ENCODE results near the gene SHC3.

Gene SHC3

DNA sequence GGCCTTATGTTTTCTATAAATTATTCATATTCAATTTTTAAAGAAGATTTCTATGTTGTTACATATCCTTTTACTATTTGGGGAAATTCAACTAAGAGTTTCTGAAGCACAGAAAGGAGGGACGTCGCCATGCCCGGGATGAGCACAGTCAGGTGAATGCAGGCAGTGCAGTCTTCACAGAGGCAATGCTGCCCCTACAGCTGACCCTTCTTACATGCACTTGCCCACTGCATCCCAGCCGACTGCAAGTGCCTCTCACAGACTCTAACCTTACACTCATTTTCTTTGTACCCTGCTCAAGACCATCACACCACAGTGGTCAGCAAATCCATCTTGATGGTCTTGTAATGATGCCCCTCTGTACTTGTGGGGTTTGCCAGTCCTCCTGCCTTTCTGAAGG, 73.8 kb downstream of the SHC3 start:
- no peak for DNase-seq

DNA sequence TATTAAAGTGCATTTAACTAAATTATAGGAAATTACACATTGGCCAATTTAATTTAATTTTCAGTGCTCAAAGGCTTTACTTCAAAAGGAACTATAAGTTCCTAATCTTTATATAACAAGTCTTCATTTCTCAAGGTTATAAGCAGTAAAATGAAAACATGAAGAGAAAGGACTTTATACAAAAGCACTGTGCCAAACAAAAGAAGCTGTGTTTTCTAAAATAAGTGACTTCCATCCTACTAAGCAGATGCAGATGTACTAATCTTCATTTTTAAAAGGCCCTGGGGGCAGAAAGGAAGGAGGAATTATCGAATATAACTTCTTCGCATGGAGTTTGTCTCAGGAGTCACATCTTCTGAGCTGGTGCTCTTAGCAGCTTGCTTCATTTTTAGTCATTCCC, 81.4 kb downstream of the SHC3 start:
- DNase-seq, result no peak

DNA sequence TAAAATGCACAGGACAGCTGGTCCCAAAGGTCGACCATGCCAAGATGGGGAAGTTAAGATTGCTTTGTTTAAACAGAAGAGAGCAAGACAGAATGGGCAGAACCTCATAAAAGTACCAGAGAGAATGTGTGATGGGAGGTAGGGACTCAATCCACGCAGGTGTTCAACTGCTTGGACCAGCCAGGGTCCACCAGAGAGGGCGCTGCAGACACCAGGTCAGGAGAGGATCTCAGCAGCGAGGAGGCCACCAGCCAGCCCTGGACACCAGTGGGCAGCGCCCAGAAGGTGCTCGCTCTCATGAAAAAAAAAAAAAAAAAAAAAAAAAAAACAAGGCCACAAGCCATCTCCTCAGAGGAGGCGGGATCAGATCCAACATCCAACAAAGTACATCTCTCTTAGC, 81.8 kb downstream of the SHC3 start:
- DNase-seq, result no peak

DNA sequence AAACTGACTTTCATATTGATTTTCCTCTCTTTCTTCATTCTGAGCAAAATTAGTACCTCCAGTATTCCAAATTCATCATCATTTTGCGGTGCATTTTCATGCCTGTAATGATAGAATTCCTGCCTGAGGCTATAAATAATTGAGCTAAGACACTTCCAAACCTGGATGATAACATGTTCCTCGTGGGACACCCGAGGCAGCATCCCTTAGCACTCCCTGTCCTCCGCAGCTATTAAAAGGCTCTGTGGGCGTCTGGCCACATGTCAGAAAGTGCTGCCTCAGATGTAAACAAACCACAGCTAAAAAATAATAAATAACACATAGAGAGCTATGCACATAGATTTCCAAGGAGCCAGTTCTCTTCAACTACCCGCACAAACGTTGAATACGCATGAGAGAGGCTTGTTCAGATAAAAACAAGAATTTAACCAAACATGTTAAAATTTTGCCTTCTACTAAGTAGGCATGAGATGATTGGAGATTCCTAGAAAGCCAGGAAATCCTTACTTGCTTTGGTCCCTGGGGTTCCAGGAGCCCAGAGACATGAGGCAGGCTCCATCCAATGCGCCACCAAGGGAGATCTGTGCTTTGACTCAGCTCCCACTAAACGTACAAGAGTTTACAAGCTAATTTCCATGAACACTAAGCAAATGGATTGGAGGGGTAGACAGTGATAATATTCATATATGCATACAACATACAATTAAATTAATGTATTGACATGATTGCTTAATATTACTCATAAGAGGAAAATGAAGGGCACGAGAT, 82.7 kb downstream of the SHC3 start:
- DNase-seq, result no peak

GRCh38 chr9:89093201-89093975, 85.2 kb downstream of the SHC3 start:
- DNase-seq, result no peak

DNA sequence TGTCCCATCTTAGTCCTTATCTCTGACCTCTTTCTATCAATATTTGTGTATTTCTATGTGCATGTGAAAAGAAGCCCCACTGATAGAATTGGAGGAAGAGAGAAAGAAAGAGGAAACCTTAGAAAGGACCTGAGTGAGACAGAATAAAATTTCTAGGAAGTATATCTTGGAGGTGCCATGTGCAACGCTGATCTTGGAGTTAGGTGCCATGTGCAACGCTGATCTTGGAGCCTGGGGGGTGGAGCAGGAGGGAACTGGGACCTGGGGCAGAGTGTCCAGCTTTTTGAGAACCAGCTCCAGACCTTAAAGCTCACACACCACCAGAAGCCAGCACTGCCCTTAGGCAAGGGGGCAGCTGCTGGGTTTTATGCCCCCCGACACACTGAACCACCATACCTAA, 89.4 kb downstream of the SHC3 start:
- DNase-seq, result no peak

- DNase-seq, result no peak
Observed at GRCh38 chr9:89083626-89084025, 95.0 kb downstream of the SHC3 start.

DNA sequence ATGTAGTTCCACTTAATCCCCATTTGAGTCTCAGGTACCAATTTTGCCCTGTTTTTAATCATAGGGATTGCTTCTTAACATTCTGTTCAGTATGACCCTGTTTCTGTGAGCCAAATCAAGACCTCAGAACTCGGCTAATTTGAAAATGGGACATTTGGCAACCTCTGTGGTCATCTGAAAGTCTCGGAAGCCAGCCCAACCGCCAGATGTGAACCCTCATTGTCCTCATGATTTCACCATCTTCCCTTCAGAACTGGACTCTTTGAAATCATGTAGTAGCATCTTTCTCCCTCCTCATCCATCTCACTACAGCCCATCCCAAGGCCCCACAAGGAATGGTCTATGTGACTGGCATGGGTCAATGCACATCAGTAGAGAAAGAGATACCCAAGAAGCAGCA, 98.4 kb downstream of the SHC3 start:
- DNase-seq, result no peak

DNA sequence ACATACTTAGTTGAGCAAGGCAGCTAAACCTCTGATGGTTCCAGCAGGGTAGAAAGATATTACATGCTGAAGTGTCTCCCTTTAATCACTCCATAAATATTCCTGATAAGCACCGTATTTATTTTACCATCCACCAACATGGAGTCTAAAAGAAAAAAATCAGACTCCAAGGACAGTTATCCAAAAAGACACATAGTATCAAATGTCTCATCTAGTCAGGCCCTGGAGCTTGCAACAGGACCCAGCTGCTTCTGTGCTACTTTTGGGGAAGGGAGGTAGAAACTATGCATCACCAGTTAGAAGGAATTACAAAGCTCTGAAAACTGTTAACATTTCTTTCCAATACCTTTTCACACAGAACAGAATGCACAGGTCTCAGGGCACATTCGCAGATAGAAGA, 99.2 kb downstream of the SHC3 start:
- no peak for DNase-seq

DNA sequence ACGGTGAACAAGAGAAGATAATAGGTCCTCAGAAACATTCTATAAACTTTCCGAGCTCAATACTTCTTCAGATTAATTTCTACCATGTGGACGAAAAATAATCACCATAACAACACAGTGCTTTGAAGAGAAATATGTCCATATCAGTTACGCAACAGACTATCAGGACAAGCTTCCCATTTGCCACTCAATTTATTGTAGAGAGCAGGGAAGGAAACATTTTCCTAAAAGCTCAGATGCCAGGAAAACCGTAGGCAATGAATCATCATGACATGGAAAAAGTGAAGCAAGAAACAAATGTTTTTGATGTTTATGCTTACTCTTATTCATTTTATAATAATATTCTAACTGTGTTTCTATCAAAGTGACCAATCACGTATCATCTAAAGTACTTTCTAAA, 99.8 kb downstream of the SHC3 start:
- no peak for DNase-seq

GRCh38 chr9:89078421-89078820, 100.2 kb downstream of the SHC3 start:
- no peak for DNase-seq

- no peak for DNase-seq
Observed at GRCh38 chr9:89077519-89077918, 101.1 kb downstream of the SHC3 start.

DNA sequence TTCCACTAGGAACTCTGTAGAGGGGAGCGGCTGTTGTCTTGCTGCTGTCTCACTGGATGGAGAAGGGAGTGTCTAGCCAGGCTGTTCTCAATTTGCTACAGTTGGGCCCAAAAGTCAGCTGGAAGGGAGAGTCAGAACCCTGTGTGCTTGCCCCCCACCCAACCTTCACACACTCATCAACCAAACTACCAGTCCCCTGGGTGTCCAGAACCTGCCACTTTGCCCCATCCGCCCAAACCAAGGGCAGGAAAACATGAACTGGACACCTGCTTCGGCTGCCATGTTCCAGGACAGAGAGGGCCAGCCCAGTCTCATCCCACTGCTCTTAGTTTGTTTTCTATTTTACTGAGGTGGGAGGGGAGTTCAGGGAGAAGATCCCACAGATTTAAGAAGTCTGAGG, 105.2 kb downstream of the SHC3 start:
- no peak for DNase-seq

DNA sequence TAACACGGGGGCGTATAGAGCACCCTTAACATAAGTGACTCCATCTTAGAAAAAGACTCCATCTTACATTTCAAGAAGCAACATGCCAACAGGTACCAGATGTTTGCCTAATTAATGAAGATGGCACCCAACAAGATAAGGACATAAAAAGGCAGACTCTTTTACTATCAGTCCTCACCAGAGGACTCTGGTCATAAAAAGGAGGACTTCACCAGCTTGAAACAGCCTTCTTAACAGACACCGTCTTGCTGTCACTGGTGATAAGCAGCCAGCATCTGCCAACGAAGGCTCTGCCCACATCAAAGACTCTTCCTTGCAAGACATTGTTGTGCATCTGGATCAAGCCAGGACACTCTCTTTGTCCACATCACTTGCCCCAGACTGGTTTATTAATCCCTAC, 107.0 kb downstream of the SHC3 start:
- DNase-seq, result no peak

- DNase-seq, result no peak
Observed at GRCh38 chr9:89066835-89067234, 111.8 kb downstream of the SHC3 start.

DNA sequence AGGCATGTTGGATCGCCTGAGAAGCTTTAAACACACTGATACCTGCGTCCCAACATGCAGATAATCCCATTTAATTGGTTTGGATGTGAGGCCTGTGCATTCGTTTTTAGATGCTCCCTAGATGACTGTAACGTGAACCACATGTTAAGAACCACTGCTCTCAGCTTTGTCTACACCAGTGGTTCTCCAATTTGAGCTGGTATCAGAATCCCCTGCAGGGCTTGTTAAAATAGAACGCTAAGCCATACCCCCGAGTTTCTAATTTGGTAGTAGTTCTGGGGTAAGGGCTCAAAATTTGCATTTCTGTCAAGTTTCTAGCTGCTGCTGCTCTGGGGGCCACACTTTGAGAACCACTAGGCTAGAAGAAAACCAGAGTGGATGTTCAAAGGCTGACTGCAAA, 112.7 kb downstream of the SHC3 start:
- no peak for DNase-seq

GRCh38 chr9:89060790-89061189, 117.8 kb downstream of the SHC3 start:
- no peak for DNase-seq

GRCh38 chr9:89059925-89060506, 118.6 kb downstream of the SHC3 start:
- DNase-seq, result no peak

DNA sequence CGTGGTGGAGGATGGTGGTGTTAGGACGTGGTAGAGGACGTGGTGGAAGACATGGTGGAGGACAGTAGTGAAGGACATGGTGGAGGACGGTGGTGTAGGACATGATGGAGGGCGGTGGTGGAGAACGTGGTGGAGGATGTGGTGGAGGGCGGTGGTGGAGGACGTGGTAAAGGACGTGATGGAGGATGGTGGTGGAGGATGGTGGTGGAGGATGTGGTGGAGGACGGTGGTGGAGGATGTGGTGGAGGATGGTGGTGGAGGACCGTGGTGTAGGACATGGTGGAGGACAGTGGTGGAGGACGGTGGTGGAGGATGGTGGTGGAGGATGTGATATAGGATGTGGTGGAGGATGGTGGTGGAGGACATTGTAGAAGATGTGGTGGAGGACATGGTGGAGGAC, 119.7 kb downstream of the SHC3 start:
- DNase-seq, result no peak

DNA sequence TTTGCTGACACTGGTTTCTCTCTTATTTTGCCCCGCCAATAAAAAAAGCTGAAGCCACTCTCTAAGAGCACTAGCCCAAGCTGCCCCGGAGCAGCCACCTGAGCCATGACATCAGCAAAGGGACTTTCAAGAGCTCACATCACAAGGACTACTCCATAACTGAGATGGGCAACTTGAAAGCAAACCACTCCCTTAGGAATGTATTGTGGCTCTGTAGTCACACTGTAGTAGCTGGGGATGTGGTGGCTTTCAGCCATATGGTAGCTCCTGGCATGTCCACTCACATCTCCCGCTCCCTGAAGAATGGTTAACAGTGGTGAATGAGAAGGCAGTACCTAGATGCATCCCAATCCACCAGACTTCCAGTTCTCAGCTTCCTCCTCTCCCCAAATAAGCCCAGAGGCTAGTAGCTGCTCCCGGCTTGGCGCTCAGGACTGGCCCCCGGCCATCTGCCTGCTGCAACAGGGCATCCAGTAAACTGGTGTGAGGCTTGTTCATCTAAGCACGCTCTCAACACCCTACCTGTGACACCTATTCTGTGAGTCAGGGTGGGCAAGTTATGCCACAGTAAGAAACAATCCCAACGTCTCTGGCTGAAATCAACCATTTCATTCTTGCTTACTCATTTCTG, 123.6 kb downstream of the SHC3 start:
- DNase-seq, result no peak

DNA sequence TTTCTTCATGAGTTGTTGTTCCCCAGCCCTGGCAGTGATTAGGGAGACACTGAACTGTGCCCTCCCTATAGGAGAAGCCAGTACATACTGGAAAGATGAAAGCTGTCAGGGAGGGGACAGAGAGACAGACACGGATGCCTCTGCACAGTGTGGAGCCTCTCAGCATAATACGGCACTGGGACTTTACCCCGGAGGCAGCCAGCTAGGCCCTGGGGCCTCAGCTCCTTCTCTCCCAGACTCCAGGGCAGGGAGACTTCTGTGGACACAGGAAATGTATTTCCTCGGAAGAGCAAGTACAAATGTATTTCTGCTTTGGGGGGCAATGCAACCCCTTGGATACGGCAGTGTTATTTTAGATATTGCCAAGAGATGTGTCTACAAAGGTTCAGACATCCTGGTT, 125.3 kb downstream of the SHC3 start:
- DNase-seq, result no peak

DNA sequence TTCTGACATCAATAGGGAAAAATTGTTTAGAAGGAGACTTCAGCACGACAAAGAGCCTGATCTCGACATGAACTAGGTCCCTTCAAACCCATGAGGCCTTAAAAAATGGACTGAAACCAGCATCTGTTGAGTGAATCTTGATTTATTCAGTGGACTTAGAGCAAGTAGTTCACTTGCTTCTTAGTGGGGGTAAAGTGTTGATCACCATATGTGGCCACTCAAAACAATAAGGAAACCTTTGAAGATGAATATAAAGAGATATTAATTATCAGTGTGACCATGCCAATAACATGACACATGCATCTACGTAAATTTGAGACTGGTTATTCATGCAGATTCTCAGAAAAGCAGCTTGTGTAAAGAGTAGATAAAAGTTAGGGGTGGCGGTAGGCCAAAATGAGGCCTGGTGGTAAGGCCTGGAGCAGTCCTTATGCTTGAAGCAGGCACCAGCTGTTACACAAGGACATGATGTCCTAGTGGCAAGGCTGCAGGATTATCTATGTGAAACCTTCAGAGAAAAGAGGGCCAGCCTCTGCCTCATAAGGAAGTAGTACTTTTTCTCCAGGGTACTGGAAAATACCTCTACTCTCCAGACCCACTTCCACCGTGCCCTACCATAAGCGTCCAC, 126.0 kb downstream of the SHC3 start:
- DNase-seq, result no peak

DNA sequence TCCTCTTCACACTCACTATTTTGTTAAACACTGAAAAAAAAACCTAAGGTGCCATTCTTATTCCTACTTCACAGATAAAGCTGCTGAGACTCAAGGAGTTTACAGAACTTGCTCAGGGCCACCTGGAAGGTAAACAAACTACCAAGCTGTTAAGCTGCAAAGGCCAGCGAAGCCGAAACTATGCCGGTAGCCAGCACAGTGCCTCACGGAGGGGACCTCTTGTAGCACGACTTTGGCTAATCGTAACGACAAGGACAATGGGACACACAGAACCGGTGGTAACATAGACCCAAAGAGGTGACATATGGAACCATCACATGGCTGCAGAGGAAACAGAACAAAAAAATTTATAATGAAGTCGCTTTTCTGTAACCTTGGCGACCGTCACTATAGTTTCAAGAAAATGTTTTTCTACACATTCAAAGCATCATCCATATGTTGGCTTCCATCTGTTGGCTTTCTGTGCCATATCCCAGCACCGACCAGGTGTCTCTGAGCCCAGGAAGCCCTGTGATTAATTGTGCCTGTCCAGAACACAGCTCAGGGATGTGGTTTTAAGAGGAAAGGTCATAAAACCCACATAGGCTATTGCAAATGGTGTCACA, 127.1 kb downstream of the SHC3 start:
- DNase-seq, result no peak
